Spleen (tissue), 7 donors: ENCODE measurements around the gene RING1.

Source experiments
- CTCF ChIP-seq, 11 experiments: fragments of 200-600 bp in 7 of 11; fragments of 450-650 bp in 4 of 11; sonication (generic) in 4 of 11; IDR thresholded peaks in 8 of 11; conservative IDR thresholded peaks in 3 of 11; 1 replicate in 7 of 11; 2 replicates in 4 of 11; pipeline versions ENCODE4 v1.4.0 to v1.8.0; 2016 to 2021; ENCODE audit warnings: antibody characterized with exemption in 11 of 11, inconsistent platforms in 4 of 11, mild to moderate bottlenecking in 1 of 11
- POLR2A ChIP-seq, 3 donors: fragments of 450-650 bp; IDR thresholded peaks; one replicate each; pipeline ENCODE4 v1.5.1; 2017; ENCODE audit warnings: antibody characterized with exemption in 3 of 3, mild to moderate bottlenecking in 1 of 3
- POLR2AphosphoS5 ChIP-seq, 3 donors: sonication (generic); formaldehyde crosslinking; IDR thresholded peaks; one replicate each; pipeline ENCODE4 v1.5.1; 2017; ENCODE audit warnings: antibody characterized with exemption in 3 of 3
- donor health status: DM: no; HTN: no; CAD: no; lungs with moderate emphysema.
- donor health status: DM: no; HTN: no; CAD: no.
- donor health status: DM: no; HTN: no; CAD: no.

GRCh38 chr6:33181141-33181540, 27.2 kb upstream of the RING1 start:
- no peak for TF ChIP-seq CTCF (IDR thresholded peaks at IDR 0.05 in 8 of 11, conservative IDR thresholded peaks at IDR 0.05 in 3 of 11)
- TF ChIP-seq POLR2A (IDR thresholded peaks at IDR 0.05) = no peak
- no peak for TF ChIP-seq POLR2AphosphoS5 (IDR thresholded peaks at IDR 0.05)
